ENCODE results near the gene EMD.
A peak's percentile ranks its signal among the peaks of the same experiment; 100 is the strongest.

DNA sequence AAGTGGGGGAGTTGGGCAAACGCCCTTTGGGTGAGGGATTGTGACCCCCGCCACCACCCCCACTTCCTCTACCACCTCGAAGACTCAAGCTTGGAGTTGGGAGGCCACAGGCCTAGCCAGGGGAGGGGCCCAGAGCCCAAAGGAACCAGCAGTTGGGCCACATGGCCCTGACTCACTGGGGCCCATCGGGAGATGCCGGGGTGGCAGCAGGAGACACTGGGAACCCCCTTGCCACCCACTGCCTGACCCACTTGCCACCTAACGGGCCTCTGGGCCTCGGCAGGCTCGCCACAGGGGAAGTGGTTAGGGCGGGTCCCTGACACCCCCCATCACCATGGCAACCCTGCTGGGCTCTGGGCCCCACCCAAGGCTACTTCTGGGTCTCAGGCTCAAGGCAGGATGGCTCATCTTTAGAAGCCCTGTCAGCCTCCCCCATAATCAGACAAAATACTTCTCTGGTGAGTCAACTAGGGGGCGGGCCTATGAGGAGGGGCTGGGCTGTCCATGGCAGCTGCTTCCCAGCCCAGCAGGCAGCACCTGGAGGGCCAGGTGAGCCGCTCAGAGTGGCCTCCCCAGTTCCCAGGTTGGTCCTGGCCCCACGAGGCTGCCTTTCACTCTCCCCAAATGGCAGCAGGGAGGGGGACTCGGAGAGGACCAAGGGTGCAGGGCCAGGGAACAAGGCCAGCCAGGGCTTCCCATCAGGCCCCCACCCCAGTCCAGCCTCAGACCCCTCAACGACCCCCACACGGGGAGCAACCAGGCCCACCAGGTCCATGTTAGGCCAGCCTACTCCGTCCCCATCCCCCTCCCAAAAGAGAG, 10.3 kb upstream of the EMD start:
- TF ChIP-seq, protein P1, sequence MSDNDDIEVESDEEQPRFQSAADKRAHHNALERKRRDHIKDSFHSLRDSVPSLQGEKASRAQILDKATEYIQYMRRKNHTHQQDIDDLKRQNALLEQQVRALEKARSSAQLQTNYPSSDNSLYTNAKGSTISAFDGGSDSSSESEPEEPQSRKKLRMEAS (IDR thresholded peaks at IDR 0.05): no peak
- 0 out of 2 replicates have a peak, but pooled peaks have one; percentile 26 for TF ChIP-seq TCF12 (IDR thresholded peaks at IDR 0.05; ENCODE audit: low read depth)
- TF ChIP-seq CREB1 (IDR thresholded peaks at IDR 0.05; ENCODE audit: low read depth): no peak
- TF ChIP-seq, protein P2, sequence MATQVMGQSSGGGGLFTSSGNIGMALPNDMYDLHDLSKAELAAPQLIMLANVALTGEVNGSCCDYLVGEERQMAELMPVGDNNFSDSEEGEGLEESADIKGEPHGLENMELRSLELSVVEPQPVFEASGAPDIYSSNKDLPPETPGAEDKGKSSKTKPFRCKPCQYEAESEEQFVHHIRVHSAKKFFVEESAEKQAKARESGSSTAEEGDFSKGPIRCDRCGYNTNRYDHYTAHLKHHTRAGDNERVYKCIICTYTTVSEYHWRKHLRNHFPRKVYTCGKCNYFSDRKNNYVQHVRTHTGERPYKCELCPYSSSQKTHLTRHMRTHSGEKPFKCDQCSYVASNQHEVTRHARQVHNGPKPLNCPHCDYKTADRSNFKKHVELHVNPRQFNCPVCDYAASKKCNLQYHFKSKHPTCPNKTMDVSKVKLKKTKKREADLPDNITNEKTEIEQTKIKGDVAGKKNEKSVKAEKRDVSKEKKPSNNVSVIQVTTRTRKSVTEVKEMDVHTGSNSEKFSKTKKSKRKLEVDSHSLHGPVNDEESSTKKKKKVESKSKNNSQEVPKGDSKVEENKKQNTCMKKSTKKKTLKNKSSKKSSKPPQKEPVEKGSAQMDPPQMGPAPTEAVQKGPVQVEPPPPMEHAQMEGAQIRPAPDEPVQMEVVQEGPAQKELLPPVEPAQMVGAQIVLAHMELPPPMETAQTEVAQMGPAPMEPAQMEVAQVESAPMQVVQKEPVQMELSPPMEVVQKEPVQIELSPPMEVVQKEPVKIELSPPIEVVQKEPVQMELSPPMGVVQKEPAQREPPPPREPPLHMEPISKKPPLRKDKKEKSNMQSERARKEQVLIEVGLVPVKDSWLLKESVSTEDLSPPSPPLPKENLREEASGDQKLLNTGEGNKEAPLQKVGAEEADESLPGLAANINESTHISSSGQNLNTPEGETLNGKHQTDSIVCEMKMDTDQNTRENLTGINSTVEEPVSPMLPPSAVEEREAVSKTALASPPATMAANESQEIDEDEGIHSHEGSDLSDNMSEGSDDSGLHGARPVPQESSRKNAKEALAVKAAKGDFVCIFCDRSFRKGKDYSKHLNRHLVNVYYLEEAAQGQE (IDR thresholded peaks at IDR 0.05; ENCODE audit: low read depth): no peak
- TF ChIP-seq RAD21 (IDR thresholded peaks at IDR 0.05; ENCODE audit: low read depth): no peak
- no peak for TF ChIP-seq ZBTB7A (IDR thresholded peaks at IDR 0.05; ENCODE audit: low read depth)
- TF ChIP-seq TAF1 (IDR thresholded peaks at IDR 0.05; ENCODE audit: low read depth): no peak
- TF ChIP-seq, protein P3, sequence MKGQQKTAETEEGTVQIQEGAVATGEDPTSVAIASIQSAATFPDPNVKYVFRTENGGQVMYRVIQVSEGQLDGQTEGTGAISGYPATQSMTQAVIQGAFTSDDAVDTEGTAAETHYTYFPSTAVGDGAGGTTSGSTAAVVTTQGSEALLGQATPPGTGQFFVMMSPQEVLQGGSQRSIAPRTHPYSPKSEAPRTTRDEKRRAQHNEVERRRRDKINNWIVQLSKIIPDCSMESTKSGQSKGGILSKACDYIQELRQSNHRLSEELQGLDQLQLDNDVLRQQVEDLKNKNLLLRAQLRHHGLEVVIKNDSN (IDR thresholded peaks at IDR 0.05): no peak
- TF ChIP-seq YY1 (IDR thresholded peaks at IDR 0.05; ENCODE audit: low read depth): no peak
- no peak for TF ChIP-seq FOXM1 (IDR thresholded peaks at IDR 0.05; ENCODE audit: borderline replicate concordance, low read depth)
- TF ChIP-seq EGR1 (IDR thresholded peaks at IDR 0.05): no peak
